ENCODE results near the gene GIGYF2.

Gene GIGYF2

GRCh38 chr2:232890896-232891601 lies 193.9 kb downstream of the GIGYF2 start:
- TF ChIP-seq CTCF (IDR thresholded peaks at IDR 0.05; ENCODE audit: low read depth, low read length, missing control alignments), result no peak
- no peak for DNase-seq (ENCODE audit: low read depth)
- no peak overlapping the region for H3K4me3 ChIP-seq (ENCODE audit: low read depth, low read length)
- in situ Hi-C loops (cut with HindIII; ENCODE audit: low sequenced_read_pairs), result no loop called here

GRCh38 chr2:232891621-232892071 lies 194.5 kb downstream of the GIGYF2 start:
- no peak for TF ChIP-seq CTCF (IDR thresholded peaks at IDR 0.05; ENCODE audit: low read depth, low read length, missing control alignments)
- in situ Hi-C loops (cut with HindIII; ENCODE audit: low sequenced_read_pairs), result no loop called here
- peak; percentile 24 for DNase-seq (ENCODE audit: low read depth)
- no peak overlapping the region for H3K4me3 ChIP-seq (ENCODE audit: low read depth, low read length)

- H3K4me3 ChIP-seq (ENCODE audit: low read depth, low read length), result no peak overlapping the region
- no peak for DNase-seq (ENCODE audit: low read depth)
- no peak for TF ChIP-seq CTCF (IDR thresholded peaks at IDR 0.05; ENCODE audit: low read depth, low read length, missing control alignments)
- in situ Hi-C loops (cut with HindIII; ENCODE audit: low sequenced_read_pairs), result no loop called here
These were observed 195.1 kb downstream of the GIGYF2 start for GRCh38 chr2:232892221-232892620.

- no peak for TF ChIP-seq CTCF (IDR thresholded peaks at IDR 0.05; ENCODE audit: low read depth, low read length, missing control alignments)
- DNase-seq (ENCODE audit: low read depth), result no peak
- in situ Hi-C loops (cut with HindIII; ENCODE audit: low sequenced_read_pairs), result no loop called here
- H3K4me3 ChIP-seq (ENCODE audit: low read depth, low read length), result no peak overlapping the region
These were observed 195.7 kb downstream of the GIGYF2 start for GRCh38 chr2:232892843-232893242.

GRCh38 chr2:232893834-232894233 lies 196.7 kb downstream of the GIGYF2 start:
- in situ Hi-C loops (cut with HindIII; ENCODE audit: low sequenced_read_pairs), result no loop called here
- TF ChIP-seq CTCF (IDR thresholded peaks at IDR 0.05; ENCODE audit: low read depth, low read length, missing control alignments), result no peak

GRCh38 chr2:232894251-232894650 lies 197.1 kb downstream of the GIGYF2 start:
- in situ Hi-C loops (cut with HindIII; ENCODE audit: low sequenced_read_pairs), result no loop called here
- no peak overlapping the region for H3K4me3 ChIP-seq (ENCODE audit: low read depth, low read length)
- TF ChIP-seq CTCF (IDR thresholded peaks at IDR 0.05; ENCODE audit: low read depth, low read length, missing control alignments), result no peak
- DNase-seq (ENCODE audit: low read depth), result no peak

More at GRCh38 chr2:232893834-232894233, 196.7 kb downstream of the GIGYF2 start:
- H3K4me3 ChIP-seq (ENCODE audit: low read depth, low read length), result no peak overlapping the region
- DNase-seq (ENCODE audit: low read depth), result no peak
